OCI-LY3 (cell line): ENCODE data around the gene ICAM2.

Source experiments
- H2AFZ ChIP-seq: fragments of 200-600, 300-600 bp; shearing (Covaris generic); 2 replicates; pipeline ENCODE4 v1.6.0; 2014; ENCODE audit warnings: antibody characterized with exemption, low read depth, low read length
- H3K27ac ChIP-seq: fragments of 200-600, 300-600 bp; sonication (generic); 2 replicates; pipeline ENCODE4 v1.5.1; 2014; ENCODE audit warnings: mild to moderate bottlenecking, low read length, moderate library complexity, mixed read lengths
- H3K27me3 ChIP-seq: fragments of 200-600, 300-600 bp; sonication (generic); 2 replicates; pipeline ENCODE4 v1.6.1; 2014; ENCODE audit warnings: low read depth, low read length, mixed read lengths
- H3K36me3 ChIP-seq: fragments of 200-600, 300-600 bp; sonication (generic); replicated peaks from 2 replicates; pipeline ENCODE3; 2014; ENCODE audit warnings: low read depth, low read length, mixed read lengths
- H3K4me1 ChIP-seq: fragments of 300-600, 200-600 bp; sonication (generic); 2 replicates; pipeline ENCODE4 v1.6.1; 2014; ENCODE audit warnings: low read length, mixed read lengths
- H3K4me2 ChIP-seq: fragments of 200-600, 300-600 bp; sonication (generic); 2 replicates; pipeline ENCODE4 v1.6.1; 2014; ENCODE audit warnings: low read length, mixed read lengths
- H3K4me3 ChIP-seq: fragments of 300-600, 200-600 bp; sonication (generic); 2 replicates; pipeline ENCODE4 v1.5.1; 2014; ENCODE audit warnings: antibody characterized with exemption, mild to moderate bottlenecking, low read length, moderate library complexity
- H3K79me2 ChIP-seq: fragments of 300-600, 200-600 bp; shearing (Covaris generic); 2 replicates; pipeline ENCODE4 v1.6.1; 2014; ENCODE audit warnings: mild to moderate bottlenecking, low read length, mixed read lengths
- H3K9ac ChIP-seq: fragments of 300-600, 200-600 bp; shearing (Covaris generic); 2 replicates; pipeline ENCODE4 v1.6.0; 2014; ENCODE audit warnings: mild to moderate bottlenecking, low read length, moderate library complexity
- H3K9me3 ChIP-seq: fragments of 200-600, 300-600 bp; shearing (Covaris generic); 2 replicates; pipeline ENCODE4 v1.6.1; 2014; ENCODE audit warnings: low read length, mixed read lengths; ENCODE audit not compliant: insufficient read depth
- H4K20me1 ChIP-seq: fragments of 200-600, 300-600 bp; sonication (generic); 2 replicates; pipeline ENCODE4 v1.6.1; 2016; ENCODE audit warnings: low read length, mixed read lengths; ENCODE audit not compliant: insufficient read depth
- CTCF ChIP-seq: fragments of 200-600, 300-600 bp; sonication (generic); IDR thresholded peaks from 2 replicates; pipeline ENCODE4 v1.5.1; 2014; ENCODE audit warnings: antibody characterized with exemption, low read length, low read depth
- EZH2phosphoT487 ChIP-seq: fragments of 200-600 bp; shearing (Covaris generic); IDR thresholded peaks from 2 replicates; pipeline ENCODE4 v1.6.1; 2018; ENCODE audit warnings: antibody characterized with exemption, mixed run types, low read depth

ICAM2 gene

GRCh38 chr17:64017381-64017980 lies 3.0 kb downstream of the ICAM2 start:
- Histone ChIP-seq H2AFZ (no peak overlapping the region), H3K4me2 (no peak overlapping the region), H3K4me1 (peaks cover 63% of the 10 kb centered on the region), H3K36me3 (no peaks in the 10 kb centered on the region), H3K9ac (no peak overlapping the region), H3K27ac (no peak overlapping the region), H4K20me1 (no peaks in the 10 kb centered on the region), H3K4me3 (no peak overlapping the region), H3K9me3 (no peaks in the 10 kb centered on the region), H3K27me3 (no peaks in the 10 kb centered on the region), H3K79me2 (peaks cover 14% of the 10 kb centered on the region; the same call in 1 of the 2 replicates)
- TF ChIP-seq EZH2phosphoT487 (no peak), CTCF (peak; percentile 17; the same call in 1 of the 2 replicates)

- Histone ChIP-seq H3K4me1 (peaks cover 59% of the 10 kb centered on the region), H4K20me1 (no peaks in the 10 kb centered on the region), H2AFZ (no peak overlapping the region), H3K27me3 (no peaks in the 10 kb centered on the region), H3K9ac (peak overlapping the region; percentile 26; the same call in 1 of the 2 replicates), H3K79me2 (peaks cover 14% of the 10 kb centered on the region; the same call in 1 of the 2 replicates), H3K36me3 (no peaks in the 10 kb centered on the region), H3K9me3 (no peaks in the 10 kb centered on the region), H3K4me3 (peak overlapping the region; percentile 12; the same call in 1 of the 2 replicates), H3K27ac (peak overlapping the region; percentile 20), H3K4me2 (peak overlapping the region; percentile 40)
- TF ChIP-seq EZH2phosphoT487 (no peak), CTCF (no peak)
These were observed 3.5 kb downstream of the ICAM2 start for GRCh38 chr17:64016974-64017373.

- H4K20me1 ChIP-seq = no peaks in the 10 kb centered on the region
- no peaks in the 10 kb centered on the region for H3K36me3 ChIP-seq
- peaks cover 14% of the 10 kb centered on the region; the same call in 1 of the 2 replicates for H3K79me2 ChIP-seq
- TF ChIP-seq CTCF (peak; percentile 61), EZH2phosphoT487 (no peak)
- peak overlapping the region; percentile 40 for H3K4me2 ChIP-seq
- H3K27me3 ChIP-seq = no peaks in the 10 kb centered on the region
- H3K27ac ChIP-seq = peak overlapping the region; percentile 20
- H2AFZ ChIP-seq = no peak overlapping the region
- peak overlapping the region; percentile 12 for H3K4me3 ChIP-seq
- H3K4me1 ChIP-seq = peaks cover 53% of the 10 kb centered on the region
- no peaks in the 10 kb centered on the region for H3K9me3 ChIP-seq
- peak overlapping the region; percentile 26; the same call in 1 of the 2 replicates for H3K9ac ChIP-seq
These were observed 4.1 kb downstream of the ICAM2 start for GRCh38 chr17:64016231-64016784.

GRCh38 chr17:64015447-64015846 lies 5.0 kb downstream of the ICAM2 start:
- Histone ChIP-seq H3K4me3 (no peak overlapping the region), H3K4me1 (peaks cover 48% of the 10 kb centered on the region), H3K4me2 (peak overlapping the region; percentile 69), H3K9me3 (no peaks in the 10 kb centered on the region), H3K36me3 (peaks cover under 1% of the 10 kb centered on the region), H3K79me2 (peaks cover 14% of the 10 kb centered on the region; the same call in 1 of the 2 replicates), H3K27ac (no peak overlapping the region), H3K27me3 (no peaks in the 10 kb centered on the region), H2AFZ (no peak overlapping the region), H4K20me1 (no peaks in the 10 kb centered on the region), H3K9ac (no peak overlapping the region)
- TF ChIP-seq CTCF = no peak
- TF ChIP-seq EZH2phosphoT487 = no peak
